Activated naive CD8-positive, alpha-beta T cell treated with anti-CD3 and anti-CD28 coated beads, Interleukin-2, amount 50 U/mL, for 24 hours (primary cell): ENCODE results near the gene FADS3.

ENCODE experiments used
- ATAC-seq: fragments of 150-1000 bp; cut with Tn5 transposase; one replicate; pipeline ENCODE4 v1.10.0; 2021
- DNase-seq: peaks from one replicate; pipeline ENCODE4 v3.0.0; 2021
- H3K27ac Mint-ChIP-seq: one replicate; pipeline ENCODE4 v1.8.0; 2021; ENCODE audit warnings: mild to moderate bottlenecking, mixed read lengths
- H3K27me3 Mint-ChIP-seq: one replicate; pipeline ENCODE4 v1.8.0; 2021; ENCODE audit warnings: mixed read lengths
- H3K36me3 Mint-ChIP-seq: one replicate; pipeline ENCODE4 v1.8.0; 2021; ENCODE audit warnings: low read depth, mixed read lengths
- H3K4me1 Mint-ChIP-seq: one replicate; pipeline ENCODE4 v1.8.0; 2021; ENCODE audit warnings: mixed read lengths
- H3K4me3 Mint-ChIP-seq: one replicate; pipeline ENCODE4 v1.8.0; 2021; ENCODE audit warnings: mild to moderate bottlenecking, moderate library complexity, mixed read lengths
- H3K9me3 Mint-ChIP-seq: one replicate; pipeline ENCODE4 v1.8.0; 2021; ENCODE audit warnings: mixed read lengths

Gene FADS3

GRCh38 chr11:61891331-61892084 is at the start of gene FADS3:
FADS3 (minus strand) TSS chr11:61891545; CDS start chr11:61891381, 164 bp downstream.
- no peaks in the 10 kb centered on the region for H3K27me3 Mint-ChIP-seq
- ATAC-seq (peak; percentile 70), DNase-seq (peak; percentile 63)

GRCh38 chr11:61940466-61940865 is 49.1 kb upstream of the FADS3 start:
- H3K36me3 Mint-ChIP-seq, result peaks cover 5% of the 10 kb centered on the region
- peaks cover 14% of the 10 kb centered on the region for H3K9me3 Mint-ChIP-seq
- H3K4me3 Mint-ChIP-seq, result no peak overlapping the region
- H3K4me1 Mint-ChIP-seq, result no peaks in the 10 kb centered on the region
- no peak overlapping the region for H3K27ac Mint-ChIP-seq
- ATAC-seq, result no peak
- no peak for DNase-seq
- H3K27me3 Mint-ChIP-seq, result peaks cover 11% of the 10 kb centered on the region

More at GRCh38 chr11:61891331-61892084, at the start of gene FADS3:
- no peaks in the 10 kb centered on the region for H3K36me3 Mint-ChIP-seq
- H3K27ac Mint-ChIP-seq, result no peak within 1 kb of the TSS
- H3K9me3 Mint-ChIP-seq, result no peaks in the 10 kb centered on the region
- peaks cover 9% of the 10 kb centered on the region for H3K4me1 Mint-ChIP-seq
- peak within 1 kb of the TSS; percentile 74 for H3K4me3 Mint-ChIP-seq

GRCh38 chr11:61935861-61936260 is 44.5 kb upstream of the FADS3 start:
- peaks cover 30% of the 10 kb centered on the region for H3K27me3 Mint-ChIP-seq
- DNase-seq, result no peak
- peaks cover 7% of the 10 kb centered on the region for H3K36me3 Mint-ChIP-seq
- H3K4me3 Mint-ChIP-seq, result no peak overlapping the region
- H3K9me3 Mint-ChIP-seq, result peaks cover 14% of the 10 kb centered on the region
- H3K4me1 Mint-ChIP-seq, result no peaks in the 10 kb centered on the region
- no peak overlapping the region for H3K27ac Mint-ChIP-seq
- no peak for ATAC-seq

DNA sequence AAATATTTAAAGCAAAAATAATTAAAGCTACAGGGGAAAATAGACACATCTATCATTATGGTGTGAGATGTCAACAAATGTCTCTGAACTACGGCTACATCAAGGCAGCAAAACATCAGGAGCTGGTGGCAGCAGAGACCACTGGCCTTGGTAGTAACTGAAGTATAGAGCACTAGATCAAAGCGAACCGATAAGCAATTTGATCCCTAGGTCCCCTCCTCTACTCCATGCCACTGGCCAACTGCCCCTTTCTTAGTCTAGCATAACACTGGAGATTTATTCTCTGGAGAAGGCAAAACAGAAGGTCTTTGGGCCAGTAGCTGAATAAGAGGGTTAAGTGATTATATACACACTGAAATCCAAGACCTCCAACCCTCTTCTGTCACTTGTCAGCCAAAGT is 39.6 kb upstream of the FADS3 start:
- peaks cover 3% of the 10 kb centered on the region for H3K36me3 Mint-ChIP-seq
- ATAC-seq, result no peak
- no peak overlapping the region for H3K4me3 Mint-ChIP-seq
- no peak overlapping the region for H3K27ac Mint-ChIP-seq
- DNase-seq, result no peak
- H3K27me3 Mint-ChIP-seq, result peaks cover 30% of the 10 kb centered on the region
- H3K9me3 Mint-ChIP-seq, result peaks cover 1% of the 10 kb centered on the region
- no peaks in the 10 kb centered on the region for H3K4me1 Mint-ChIP-seq

- H3K36me3 Mint-ChIP-seq, result peaks cover 2% of the 10 kb centered on the region
- no peak overlapping the region for H3K4me3 Mint-ChIP-seq
- no peaks in the 10 kb centered on the region for H3K4me1 Mint-ChIP-seq
- no peak for DNase-seq
- H3K27me3 Mint-ChIP-seq, result peaks cover 20% of the 10 kb centered on the region
- H3K9me3 Mint-ChIP-seq, result no peaks in the 10 kb centered on the region
- no peak for ATAC-seq
- no peak overlapping the region for H3K27ac Mint-ChIP-seq
Observed at GRCh38 chr11:61928606-61929005, 37.3 kb upstream of the FADS3 start.

DNA sequence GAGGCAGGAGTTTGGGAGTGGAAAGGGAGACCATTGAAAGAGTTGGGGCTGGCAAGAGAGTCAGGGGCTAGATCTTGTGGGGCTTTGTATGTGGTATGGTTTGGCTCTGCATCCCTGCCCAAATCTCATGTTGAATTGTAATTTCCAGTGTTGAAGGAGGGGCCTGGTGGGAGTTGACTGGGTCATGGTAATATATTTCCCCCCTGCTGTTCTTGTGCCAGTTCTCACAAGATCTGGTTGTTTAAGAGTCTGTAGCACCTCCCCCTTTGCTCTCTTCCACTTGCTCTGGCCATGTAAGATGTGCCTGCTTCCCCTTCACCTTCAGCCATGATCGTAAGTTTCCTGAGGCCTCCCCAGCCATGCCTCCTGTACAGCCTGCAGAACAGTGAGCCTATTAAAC is 36.2 kb upstream of the FADS3 start:
- no peak overlapping the region for H3K4me3 Mint-ChIP-seq
- ATAC-seq (no peak), DNase-seq (no peak)
- H3K27me3 Mint-ChIP-seq, result peaks cover 20% of the 10 kb centered on the region
- no peaks in the 10 kb centered on the region for H3K4me1 Mint-ChIP-seq
- no peaks in the 10 kb centered on the region for H3K36me3 Mint-ChIP-seq
- H3K9me3 Mint-ChIP-seq, result no peaks in the 10 kb centered on the region
- no peak overlapping the region for H3K27ac Mint-ChIP-seq

DNA sequence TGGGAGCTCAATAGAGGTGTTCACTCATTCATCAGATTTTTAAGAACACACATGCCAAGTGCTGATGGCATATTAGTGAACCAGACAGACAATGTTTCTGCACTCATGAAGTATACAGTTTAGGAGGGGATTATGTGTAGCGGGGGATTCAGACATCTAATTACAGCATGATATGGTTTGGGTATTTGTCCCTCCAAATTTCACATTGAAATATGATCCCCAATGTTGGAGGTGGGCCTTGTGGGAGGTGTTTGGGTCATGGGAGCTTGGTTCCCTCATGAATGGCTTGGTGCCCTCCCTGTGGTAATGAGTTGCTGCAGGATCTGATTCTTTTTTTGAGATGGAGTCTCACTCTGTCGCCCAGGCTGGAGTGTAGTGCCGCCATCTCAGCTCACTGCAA is 34.9 kb upstream of the FADS3 start:
- H3K9me3 Mint-ChIP-seq, result no peaks in the 10 kb centered on the region

DNA sequence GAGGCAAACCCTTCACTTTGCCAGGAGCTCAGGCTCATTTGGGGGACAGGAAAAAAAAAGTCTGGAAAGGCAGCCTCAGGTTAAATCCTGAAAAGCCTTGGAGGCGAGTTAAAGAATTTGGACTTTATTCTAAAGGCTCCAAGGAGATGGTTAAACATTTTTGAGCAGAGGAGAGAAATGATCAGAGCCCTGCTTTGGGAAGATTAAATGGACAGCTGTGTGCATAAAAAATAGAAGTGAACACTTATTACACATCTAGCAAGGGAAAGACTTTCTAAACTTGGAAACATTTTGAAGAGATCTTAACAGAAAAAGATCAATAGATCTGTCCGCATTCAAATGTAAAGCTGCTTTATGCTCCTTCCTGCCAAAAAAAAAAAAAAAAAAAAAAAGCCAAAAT is 34.4 kb upstream of the FADS3 start:
- Mint-ChIP-seq H3K9me3 (no peaks in the 10 kb centered on the region), H3K4me3 (no peak overlapping the region), H3K36me3 (no peaks in the 10 kb centered on the region), H3K27me3 (peaks cover 21% of the 10 kb centered on the region), H3K4me1 (no peaks in the 10 kb centered on the region), H3K27ac (no peak overlapping the region)
- no peak for DNase-seq
- no peak for ATAC-seq

More for the DNA sequence above, 34.9 kb upstream of the FADS3 start:
- no peaks in the 10 kb centered on the region for H3K36me3 Mint-ChIP-seq
- no peak overlapping the region for H3K27ac Mint-ChIP-seq
- no peaks in the 10 kb centered on the region for H3K4me1 Mint-ChIP-seq
- no peak overlapping the region for H3K4me3 Mint-ChIP-seq
- H3K27me3 Mint-ChIP-seq, result peaks cover 21% of the 10 kb centered on the region
- ATAC-seq (no peak), DNase-seq (no peak)

DNA sequence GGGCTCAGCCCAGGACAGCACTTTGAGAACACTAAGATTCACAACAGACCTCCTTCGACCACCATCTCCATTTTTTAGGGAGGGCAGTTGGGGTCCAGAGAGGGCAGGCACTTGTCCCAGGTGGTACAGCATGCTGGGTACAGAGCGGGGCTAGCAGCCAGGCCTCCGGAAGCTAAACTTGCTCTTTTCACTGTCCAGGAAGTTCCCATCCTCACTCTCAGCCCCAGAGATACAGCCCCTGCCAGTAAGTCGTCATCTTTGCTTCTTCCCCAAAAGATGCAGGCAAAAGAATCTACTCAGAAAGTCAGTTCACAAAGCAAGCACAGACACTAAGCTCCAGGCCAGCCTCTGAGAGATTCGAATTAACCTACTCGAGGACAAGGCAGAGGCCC is 32.7 kb upstream of the FADS3 start:
- DNase-seq, result no peak
- Mint-ChIP-seq H3K27me3 (peaks cover 34% of the 10 kb centered on the region), H3K36me3 (no peaks in the 10 kb centered on the region), H3K27ac (no peak overlapping the region), H3K4me3 (no peak overlapping the region), H3K9me3 (no peaks in the 10 kb centered on the region), H3K4me1 (no peaks in the 10 kb centered on the region)
- no peak for ATAC-seq

- no peaks in the 10 kb centered on the region for H3K9me3 Mint-ChIP-seq
- H3K27ac Mint-ChIP-seq, result no peak overlapping the region
- DNase-seq (no peak), ATAC-seq (no peak)
- H3K36me3 Mint-ChIP-seq, result no peaks in the 10 kb centered on the region
- H3K4me1 Mint-ChIP-seq, result no peaks in the 10 kb centered on the region
- no peak overlapping the region for H3K4me3 Mint-ChIP-seq
- peaks cover 40% of the 10 kb centered on the region for H3K27me3 Mint-ChIP-seq
Observed at GRCh38 chr11:61923166-61924063, 32.1 kb upstream of the FADS3 start.

GRCh38 chr11:61922539-61922938 is 31.2 kb upstream of the FADS3 start:
- H3K4me1 Mint-ChIP-seq, result peaks cover 1% of the 10 kb centered on the region
- no peak for ATAC-seq
- no peak overlapping the region for H3K27ac Mint-ChIP-seq

DNA sequence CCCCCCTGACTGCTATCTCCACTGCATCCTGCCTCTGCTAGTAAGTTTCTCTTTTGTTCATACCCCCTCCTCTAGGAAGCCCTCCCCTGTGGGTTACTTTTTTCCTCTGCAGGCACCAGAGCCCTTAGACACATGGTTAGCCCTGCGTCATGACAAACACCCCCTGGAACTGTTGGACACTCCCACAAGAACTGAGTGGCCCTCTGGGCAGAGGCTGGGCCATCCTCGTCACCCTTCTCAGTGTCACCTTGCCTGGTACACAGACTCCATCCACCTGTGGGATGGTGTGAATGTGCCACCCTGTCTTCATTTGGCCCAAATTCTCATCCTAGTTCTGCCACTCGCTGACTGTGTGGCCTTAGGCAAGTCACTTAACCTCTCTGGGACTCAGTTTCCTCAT is 30.1 kb upstream of the FADS3 start:
- DNase-seq (no peak), ATAC-seq (no peak)
- Mint-ChIP-seq H3K36me3 (no peaks in the 10 kb centered on the region), H3K27ac (no peak overlapping the region), H3K4me1 (peaks cover 1% of the 10 kb centered on the region), H3K9me3 (no peaks in the 10 kb centered on the region), H3K27me3 (peaks cover 46% of the 10 kb centered on the region), H3K4me3 (no peak overlapping the region)

More at GRCh38 chr11:61922539-61922938, 31.2 kb upstream of the FADS3 start:
- H3K4me3 Mint-ChIP-seq, result no peak overlapping the region
- DNase-seq, result no peak
- H3K27me3 Mint-ChIP-seq, result peaks cover 45% of the 10 kb centered on the region
- no peaks in the 10 kb centered on the region for H3K9me3 Mint-ChIP-seq
- no peaks in the 10 kb centered on the region for H3K36me3 Mint-ChIP-seq

- Mint-ChIP-seq H3K27me3 (peaks cover 56% of the 10 kb centered on the region), H3K4me3 (no peak overlapping the region), H3K36me3 (no peaks in the 10 kb centered on the region), H3K4me1 (peaks cover 1% of the 10 kb centered on the region), H3K27ac (no peak overlapping the region), H3K9me3 (no peaks in the 10 kb centered on the region)
- ATAC-seq (no peak), DNase-seq (no peak)
Observed at GRCh38 chr11:61919705-61920631, 28.6 kb upstream of the FADS3 start.
